SK-N-SH (cell line): ENCODE data around the gene LRFN3. TPM values are rescaled to one million over a fixed set of nuclear protein-coding genes. Genes with fewer than 3 reads are reported as not detected.

Source experiments
- CTCF ChIA-PET: fragments of 300-600, 350-600 bp; formaldehyde crosslinking; extraction: SDS; loops from one replicate; lab custom pipeline; 2021; lab: Yijun Ruan, JAX
- POLR2A ChIA-PET: fragments of 350-600 bp; sonication (Branson Sonifier 250); formaldehyde crosslinking; extraction: SDS; loops from one replicate; lab custom pipeline; 2020; ENCODE audit warnings: antibody characterized with exemption, inconsistent platforms; lab: Yijun Ruan, JAX
- DNase-seq: peaks from one replicate; pipeline ENCODE4 v3.0.0; 2012
- H2AFZ ChIP-seq: fragments of 200-600 bp; sonication (generic); 2 replicates; pipeline ENCODE4 v1.8.1; 2016; ENCODE audit warnings: antibody characterized with exemption, mild to moderate bottlenecking, low read depth
- H3F3A ChIP-seq: fragments of 200-600 bp; sonication (generic); replicated peaks from 2 replicates; pipeline ENCODE3; 2016; ENCODE audit warnings: antibody characterized with exemption, mild to moderate bottlenecking; ENCODE audit not compliant: insufficient read depth
- H3K27ac ChIP-seq, 2 experiments: fragments of 200-500 bp in 1 of 2; fragments of 200-600 bp in 1 of 2; sonication (Bioruptor generic) in 1 of 2; sonication (generic), shearing (Covaris generic) in 1 of 2; 2 replicates each; pipeline versions ENCODE4 v1.5.1 to v1.6.1; 2014 to 2016; ENCODE audit warnings: low read depth in 2 of 2, inconsistent platforms in 1 of 2, low read length in 1 of 2, mild to moderate bottlenecking in 1 of 2, mixed read lengths in 1 of 2
- H3K27me3 ChIP-seq: fragments of 200-600 bp; sonication (generic), shearing (Covaris generic); 2 replicates; pipeline ENCODE4 v1.6.1; 2016; ENCODE audit warnings: mixed run types; ENCODE audit not compliant: insufficient read depth
- H3K36me3 ChIP-seq, 2 experiments: fragments of 200-500 bp in 1 of 2; fragments of 200-600 bp in 1 of 2; sonication (Bioruptor generic) in 1 of 2; sonication (generic) in 1 of 2; replicated peaks in 1 of 2; 2 replicates each; pipeline versions ENCODE3 to v1.5.1; 2014 to 2016; ENCODE audit warnings: low read length in 1 of 2, mild to moderate bottlenecking in 1 of 2; ENCODE audit not compliant: insufficient read depth in 2 of 2, control insufficient read depth in 1 of 2
- H3K4me1 ChIP-seq, 2 experiments: fragments of 200-500 bp in 1 of 2; fragments of 200-600 bp in 1 of 2; sonication (Bioruptor generic) in 1 of 2; sonication (generic), shearing (Covaris generic) in 1 of 2; 2 replicates each; pipeline versions ENCODE4 v1.5.1 to v1.6.1; 2014 to 2016; ENCODE audit warnings: low read depth in 1 of 2, low read length in 1 of 2, mixed run types in 1 of 2; ENCODE audit not compliant: insufficient read depth in 2 of 2, control insufficient read depth in 1 of 2
- H3K4me2 ChIP-seq: fragments of 200-600 bp; sonication (generic), shearing (Covaris generic); 2 replicates; pipeline ENCODE4 v1.6.1; 2017; ENCODE audit warnings: mixed run types
- H3K4me3 ChIP-seq, 2 experiments: fragments of 200-500 bp in 1 of 2; fragments of 200-600 bp in 1 of 2; sonication (Bioruptor generic) in 1 of 2; sonication (generic), shearing (Covaris generic) in 1 of 2; 2 replicates each; pipeline versions ENCODE4 v1.5.1 to v1.8.1; 2014 to 2016; ENCODE audit warnings: low read depth in 2 of 2, inconsistent platforms in 1 of 2, low read length in 1 of 2, mild to moderate bottlenecking in 1 of 2, mixed read lengths in 1 of 2, moderate library complexity in 1 of 2
- H3K79me2 ChIP-seq: fragments of 200-600 bp; sonication (generic); 2 replicates; pipeline ENCODE4 v1.8.1; 2017; ENCODE audit warnings: mild to moderate bottlenecking; ENCODE audit not compliant: insufficient read depth
- H3K9ac ChIP-seq: fragments of 200-600 bp; sonication (generic); 2 replicates; pipeline ENCODE4 v1.6.1; 2017; ENCODE audit warnings: mixed run types
- H3K9me2 ChIP-seq: fragments of 200-600 bp; sonication (generic); 2 replicates; pipeline ENCODE4 v1.6.1; 2017; ENCODE audit warnings: mixed run types
- H3K9me3 ChIP-seq: fragments of 200-600 bp; sonication (generic); 2 replicates; pipeline ENCODE4 v1.6.1; 2017; ENCODE audit warnings: mixed run types, mild to moderate bottlenecking, moderate library complexity
- H4K20me1 ChIP-seq: fragments of 200-600 bp; sonication (generic); 2 replicates; pipeline ENCODE4 v1.6.1; 2017; ENCODE audit warnings: mild to moderate bottlenecking, mixed run types; ENCODE audit not compliant: insufficient read depth
- CHD2 ChIP-seq: fragments of 150-350 bp; IDR thresholded peaks from 2 replicates; pipeline ENCODE4 v1.6.1; 2018; ENCODE audit warnings: low read length; ENCODE audit not compliant: partially characterized antibody
- CTCF ChIP-seq: fragments of 200-600 bp; sonication (generic); IDR thresholded peaks from 2 replicates; pipeline ENCODE4 v1.6.1; 2017; ENCODE audit warnings: antibody characterized with exemption, mild to moderate bottlenecking, moderate library complexity
- ELF1 ChIP-seq: IDR thresholded peaks from 2 replicates; pipeline ENCODE4 v1.4.0; 2012
- EP300 ChIP-seq, 2 experiments: IDR thresholded peaks; 2 replicates each; pipeline versions ENCODE4 v1.4.0 to v1.6.1; 2012; ENCODE audit warnings: borderline replicate concordance in 1 of 2, low read depth in 1 of 2, low read length in 1 of 2
- FOSL2 ChIP-seq: IDR thresholded peaks from 2 replicates; pipeline ENCODE4 v1.4.0; 2012; ENCODE audit warnings: low read depth, mild to moderate bottlenecking, moderate library complexity, borderline replicate concordance
- FOXM1 ChIP-seq: IDR thresholded peaks from 2 replicates; pipeline ENCODE4 v1.4.0; 2012; ENCODE audit warnings: low read depth, mild to moderate bottlenecking
- GABPA ChIP-seq: IDR thresholded peaks from 2 replicates; pipeline ENCODE4 v1.4.0; 2012; ENCODE audit warnings: low read depth, mild to moderate bottlenecking
- GATA2 ChIP-seq: sonication (generic); formaldehyde crosslinking; IDR thresholded peaks from 2 replicates; pipeline ENCODE4 v1.5.0; 2020; ENCODE audit warnings: mild to moderate bottlenecking, missing genetic modification reagents
- IRF3 ChIP-seq: fragments of 150-350 bp; IDR thresholded peaks from 2 replicates; pipeline ENCODE4 v1.6.1; 2016; ENCODE audit warnings: mild to moderate bottlenecking, low read depth, low read length
- MEF2A ChIP-seq: IDR thresholded peaks from 2 replicates; pipeline ENCODE4 v1.4.0; 2012; ENCODE audit warnings: low read depth, borderline replicate concordance
- POLR2AphosphoS5 ChIP-seq: IDR thresholded peaks from 2 replicates; pipeline ENCODE4 v1.6.1; 2012; ENCODE audit warnings: low read depth, low read length
- SIN3A ChIP-seq: IDR thresholded peaks from 2 replicates; pipeline ENCODE4 v1.6.1; 2012; ENCODE audit warnings: low read depth, mild to moderate bottlenecking, low read length, moderate library complexity, borderline replicate concordance
- SMC3 ChIP-seq: IDR thresholded peaks from 2 replicates; pipeline ENCODE4 v1.6.1; 2012; ENCODE audit warnings: low read depth, low read length, improper control_type of control experiment
- YY1 ChIP-seq: IDR thresholded peaks from 2 replicates; pipeline ENCODE4 v1.4.0; 2012; ENCODE audit warnings: low read depth, mild to moderate bottlenecking
- WGBS: methylation state at CpG from one replicate; pipeline ENCODE4 v1.1.6; 2017; ENCODE audit warnings: low lambda C conversion rate; 5-methylcytosine and 5-hydroxymethylcytosine counted together
- polyA plus RNA-seq, 3 experiments: library from polyadenylated mRNA; depleted of rRNA; stranded (reverse); fragments of >200 nt; gene quantifications; 2 replicates each; pipeline ENCODE4 v1.2.3, GENCODE V29; 2012
- TF ChIP-seq, protein P1 (sequence below): IDR thresholded peaks from 2 replicates; pipeline ENCODE4; 2012
- TF ChIP-seq, protein P2 (sequence below): fragments of 150-350 bp; IDR thresholded peaks from 2 replicates; pipeline ENCODE4 v1.6.1; 2017; ENCODE audit warnings: antibody characterized with exemption, low read length, low read depth, borderline replicate concordance
- TF ChIP-seq, protein P3 (sequence below): IDR thresholded peaks from 2 replicates; pipeline ENCODE4 v1.4.0; 2012; ENCODE audit warnings: low read depth, borderline replicate concordance

Gene LRFN3
- polyA plus RNA-seq, 1 of the 3 experiments (the other 2 are of a cell fraction): 5.4 TPM

- Histone ChIP-seq H3K79me2 (no peaks in the 10 kb centered on the region), H3K9ac (no peak within 1 kb of the TSS), H3K4me2 (no peak within 1 kb of the TSS), H3K27ac (no peak within 1 kb of the TSS), H2AFZ (no peak within 1 kb of the TSS), H3F3A (no peaks in the 10 kb centered on the region), H3K9me3 (no peaks in the 10 kb centered on the region), H3K36me3 (no peaks in the 10 kb centered on the region), H3K4me1 (no peaks in the 10 kb centered on the region; a peak in 2 of 4 replicates), H3K4me3 (no peak within 1 kb of the TSS), H3K27me3 (no peaks in the 10 kb centered on the region), H3K9me2 (no peaks in the 10 kb centered on the region), H4K20me1 (no peaks in the 10 kb centered on the region)
- ChIA-PET CTCF (interaction anchor here (0.9 kb wide), 1 partner anchor 23 kb away, joined by 3 read pairs; no protein-coding TSS in a partner anchor), POLR2A (no interaction called here)
- TF ChIP-seq EP300 (IDR thresholded peaks at IDR 0.05; ENCODE audit: borderline replicate concordance in 1 of 2, low read depth in 1 of 2, low read length in 1 of 2): no peak
- no peak for TF ChIP-seq SMC3
- TF ChIP-seq MEF2A: no peak
- TF ChIP-seq, protein P1, sequence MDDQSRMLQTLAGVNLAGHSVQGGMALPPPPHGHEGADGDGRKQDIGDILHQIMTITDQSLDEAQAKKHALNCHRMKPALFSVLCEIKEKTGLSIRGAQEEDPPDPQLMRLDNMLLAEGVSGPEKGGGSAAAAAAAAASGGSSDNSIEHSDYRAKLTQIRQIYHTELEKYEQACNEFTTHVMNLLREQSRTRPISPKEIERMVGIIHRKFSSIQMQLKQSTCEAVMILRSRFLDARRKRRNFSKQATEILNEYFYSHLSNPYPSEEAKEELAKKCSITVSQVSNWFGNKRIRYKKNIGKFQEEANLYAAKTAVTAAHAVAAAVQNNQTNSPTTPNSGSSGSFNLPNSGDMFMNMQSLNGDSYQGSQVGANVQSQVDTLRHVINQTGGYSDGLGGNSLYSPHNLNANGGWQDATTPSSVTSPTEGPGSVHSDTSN: no peak
- no peak for TF ChIP-seq CHD2
- TF ChIP-seq SIN3A: no peak
- no peak for TF ChIP-seq FOXM1
- no peak for TF ChIP-seq FOSL2
- TF ChIP-seq, protein P2, sequence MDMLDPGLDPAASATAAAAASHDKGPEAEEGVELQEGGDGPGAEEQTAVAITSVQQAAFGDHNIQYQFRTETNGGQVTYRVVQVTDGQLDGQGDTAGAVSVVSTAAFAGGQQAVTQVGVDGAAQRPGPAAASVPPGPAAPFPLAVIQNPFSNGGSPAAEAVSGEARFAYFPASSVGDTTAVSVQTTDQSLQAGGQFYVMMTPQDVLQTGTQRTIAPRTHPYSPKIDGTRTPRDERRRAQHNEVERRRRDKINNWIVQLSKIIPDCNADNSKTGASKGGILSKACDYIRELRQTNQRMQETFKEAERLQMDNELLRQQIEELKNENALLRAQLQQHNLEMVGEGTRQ: no peak
- no peak for TF ChIP-seq YY1
- TF ChIP-seq GABPA: no peak
- TF ChIP-seq POLR2AphosphoS5: no peak
- TF ChIP-seq, protein P3, sequence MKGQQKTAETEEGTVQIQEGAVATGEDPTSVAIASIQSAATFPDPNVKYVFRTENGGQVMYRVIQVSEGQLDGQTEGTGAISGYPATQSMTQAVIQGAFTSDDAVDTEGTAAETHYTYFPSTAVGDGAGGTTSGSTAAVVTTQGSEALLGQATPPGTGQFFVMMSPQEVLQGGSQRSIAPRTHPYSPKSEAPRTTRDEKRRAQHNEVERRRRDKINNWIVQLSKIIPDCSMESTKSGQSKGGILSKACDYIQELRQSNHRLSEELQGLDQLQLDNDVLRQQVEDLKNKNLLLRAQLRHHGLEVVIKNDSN: no peak
- TF ChIP-seq CTCF: no peak
- no peak for TF ChIP-seq ELF1
- TF ChIP-seq GATA2 (CRISPR knock-in tag): no peak
- TF ChIP-seq IRF3: no peak
- 89% methylated on average over 9 of the region's 9 CpGs for WGBS
- DNase-seq: no peak
These were observed 28.1 kb upstream of the LRFN3 start, which contains the start of gene TYROBP for GRCh38 chr19:35908010-35908441. TSS of gene TYROBP (minus strand) at chr19:35908295. CDS start at chr19:35908228, 67 bp downstream.
